WTC11 (cell line): ENCODE data around the gene SELENOH. TPM values are rescaled to one million over a fixed set of nuclear protein-coding genes. Genes with fewer than 3 reads are reported as not detected.

Source experiments
- ATAC-seq: fragments of 200-7000 bp; cut with Tn5 transposase; 2 replicates; pipeline ENCODE4 v1.10.0; 2021; ENCODE audit warnings: mild to moderate bottlenecking, moderate library complexity
- CTCF ChIA-PET: fragments of 300-600 bp; sonication (Branson Sonifier 250); formaldehyde crosslinking; loops from one replicate; lab custom pipeline; 2021; ENCODE audit warnings: antibody characterized with exemption; lab: Charles Lee
- POLR2A ChIA-PET: fragments of 350-600 bp; sonication (Branson Sonifier 250); formaldehyde crosslinking; loops from one replicate; lab custom pipeline; 2021; ENCODE audit warnings: antibody characterized with exemption; lab: Charles Lee
- DNase-seq: peaks from one replicate; pipeline ENCODE4 v3.0.0; 2021; ENCODE audit warnings: low spot score
- H3K27ac Mint-ChIP-seq: 2 replicates; pipeline ENCODE4 v1.8.0; 2021; ENCODE audit warnings: mixed read lengths
- H3K27me3 Mint-ChIP-seq: 2 replicates; pipeline ENCODE4 v1.8.0; 2021; ENCODE audit warnings: low read depth, mild to moderate bottlenecking, moderate library complexity, mixed read lengths
- H3K36me3 Mint-ChIP-seq: 2 replicates; pipeline ENCODE4 v1.8.0; 2021; ENCODE audit warnings: mixed read lengths
- H3K4me1 Mint-ChIP-seq: 2 replicates; pipeline ENCODE4 v1.8.0; 2022; ENCODE audit warnings: mixed read lengths
- H3K4me3 Mint-ChIP-seq: 2 replicates; pipeline ENCODE4 v1.8.0; 2021; ENCODE audit warnings: mild to moderate bottlenecking, moderate library complexity, mixed read lengths
- H3K9me3 Mint-ChIP-seq: 2 replicates; pipeline ENCODE4 v1.8.0; 2021; ENCODE audit warnings: mixed read lengths
- FOXP4 ChIP-seq: sonication (generic); formaldehyde crosslinking; IDR thresholded peaks from 2 replicates; pipeline ENCODE4 v1.8.0; 2022; ENCODE audit warnings: mild to moderate bottlenecking, missing genetic modification reagents
- JUN ChIP-seq: sonication (generic); formaldehyde crosslinking; IDR thresholded peaks from 2 replicates; pipeline ENCODE4 v1.8.0; 2023; ENCODE audit warnings: mild to moderate bottlenecking, missing genetic modification reagents
- NFYB ChIP-seq: sonication (generic); formaldehyde crosslinking; conservative IDR thresholded peaks from 2 replicates; pipeline ENCODE4 v1.8.0; 2022; ENCODE audit warnings: low read depth, missing genetic modification reagents
- TEAD1 ChIP-seq: sonication (generic); formaldehyde crosslinking; IDR thresholded peaks from 2 replicates; pipeline ENCODE4 v1.8.0; 2022; ENCODE audit warnings: mild to moderate bottlenecking, missing genetic modification reagents
- TEAD4 ChIP-seq: sonication (generic); formaldehyde crosslinking; IDR thresholded peaks from 2 replicates; pipeline ENCODE4 v1.8.0; 2022; ENCODE audit warnings: mild to moderate bottlenecking, missing genetic modification reagents
- ZBTB21 ChIP-seq: sonication (generic); formaldehyde crosslinking; IDR thresholded peaks from 2 replicates; pipeline ENCODE4 v1.8.1; 2023; ENCODE audit warnings: mild to moderate bottlenecking, missing genetic modification reagents, borderline replicate concordance
- ZBTB43 ChIP-seq: sonication (generic); formaldehyde crosslinking; IDR thresholded peaks from 2 replicates; pipeline ENCODE4 v1.8.1; 2023; ENCODE audit warnings: mild to moderate bottlenecking, missing genetic modification reagents
- ZNF416 ChIP-seq: fragments of 250-450 bp; sonication (Bioruptor Pico); IDR thresholded peaks from 2 replicates; pipeline ENCODE4 v1.9.0; 2021; ENCODE audit warnings: mild to moderate bottlenecking, inconsistent platforms
- total RNA-seq: library from RNA; stranded (reverse); gene quantifications from 3 replicates; pipeline ENCODE4 v1.2.3, GENCODE V29; 2021
- TF ChIP-seq, protein P1 (sequence below): fragments of 250-450 bp; sonication (Bioruptor Pico); IDR thresholded peaks from 2 replicates; pipeline ENCODE4 v1.9.0; 2021; ENCODE audit warnings: mild to moderate bottlenecking, borderline replicate concordance
- TF ChIP-seq, protein P2 (sequence below): fragments of 250-450 bp; sonication (Bioruptor Pico); IDR thresholded peaks from 2 replicates; pipeline ENCODE4 v2.1.2; 2022; ENCODE audit warnings: mild to moderate bottlenecking, moderate library complexity

The SELENOH gene
- total RNA-seq, 1 experiment from 2014 or later: 251 TPM

DNA sequence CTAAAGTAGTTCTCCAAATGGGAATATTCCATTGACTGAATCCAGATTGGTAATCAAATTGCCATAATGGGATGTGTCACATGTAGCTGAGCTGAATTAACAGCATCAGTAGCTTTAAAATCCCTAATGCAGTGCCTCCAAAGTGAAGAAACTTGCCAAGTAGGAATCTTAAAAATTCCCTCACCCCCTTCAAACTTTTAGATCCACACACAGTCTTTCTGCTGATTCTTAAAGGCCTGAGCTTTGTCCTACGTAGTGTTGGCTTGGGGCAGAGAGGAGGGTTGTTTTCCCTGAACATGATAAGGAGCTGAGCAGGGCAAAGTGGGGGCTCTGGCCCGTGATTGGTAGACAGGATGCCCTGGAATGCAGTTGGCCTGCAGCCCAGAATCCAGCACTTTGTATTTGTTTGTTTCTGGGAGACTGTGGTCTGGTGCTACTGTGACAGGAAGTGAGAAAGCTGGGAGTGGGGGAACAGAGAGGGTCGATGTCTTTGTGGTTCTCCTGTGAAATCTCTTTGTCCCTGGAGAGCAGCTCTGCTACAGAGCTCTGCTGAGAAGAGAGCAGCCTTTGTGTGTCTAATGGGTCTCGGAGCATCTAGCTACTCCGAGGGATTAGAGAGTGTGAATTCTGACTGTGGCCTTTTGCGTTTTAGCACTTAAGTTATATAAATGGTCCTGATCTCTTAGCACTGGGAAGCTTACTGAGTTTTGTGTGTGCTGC lies 37.2 kb downstream of the SELENOH start:
- H3K4me3 Mint-ChIP-seq: peak overlapping the region; percentile 51
- POLR2A ChIA-PET: interaction anchor here (0.5 to 9.0 kb wide), 17 partner anchors 9 to 306 kb away, joined by 3 to 188 read pairs (median 5); partner anchors contain the start of genes BTBD18, CTNND1, MED19 and SELENOH

More for the DNA sequence above, 37.2 kb downstream of the SELENOH start:
- DNase-seq (peak; percentile 80), ATAC-seq (peak; percentile 77)
- no peaks in the 10 kb centered on the region; the same call in 1 of the 2 replicates for H3K36me3 Mint-ChIP-seq
- no peaks in the 10 kb centered on the region for H3K27me3 Mint-ChIP-seq
- H3K4me1 Mint-ChIP-seq: peaks cover 91% of the 10 kb centered on the region
- H3K9me3 Mint-ChIP-seq: no peaks in the 10 kb centered on the region
- H3K27ac Mint-ChIP-seq: peak overlapping the region; percentile 99
- CTCF ChIA-PET: interaction anchor here (0.8 to 4.7 kb wide), 14 partner anchors 10 to 746 kb away, joined by 3 to 61 read pairs (median 4); partner anchors contain the start of genes BTBD18 and CTNND1
- TF ChIP-seq ZBTB21 (CRISPR knock-in tag) (no peak), FOXP4 (CRISPR knock-in tag) (no peak), ZBTB43 (CRISPR knock-in tag) (no peak), ZNF416 (CRISPR knock-in tag) (no peak), TEAD4 (peak; percentile 87), TEAD1 (peak; percentile 73; the same call in 1 of the 2 replicates), NFYB (CRISPR knock-in tag) (peak; percentile 62), JUN (no peak)
- TF ChIP-seq, protein P1, sequence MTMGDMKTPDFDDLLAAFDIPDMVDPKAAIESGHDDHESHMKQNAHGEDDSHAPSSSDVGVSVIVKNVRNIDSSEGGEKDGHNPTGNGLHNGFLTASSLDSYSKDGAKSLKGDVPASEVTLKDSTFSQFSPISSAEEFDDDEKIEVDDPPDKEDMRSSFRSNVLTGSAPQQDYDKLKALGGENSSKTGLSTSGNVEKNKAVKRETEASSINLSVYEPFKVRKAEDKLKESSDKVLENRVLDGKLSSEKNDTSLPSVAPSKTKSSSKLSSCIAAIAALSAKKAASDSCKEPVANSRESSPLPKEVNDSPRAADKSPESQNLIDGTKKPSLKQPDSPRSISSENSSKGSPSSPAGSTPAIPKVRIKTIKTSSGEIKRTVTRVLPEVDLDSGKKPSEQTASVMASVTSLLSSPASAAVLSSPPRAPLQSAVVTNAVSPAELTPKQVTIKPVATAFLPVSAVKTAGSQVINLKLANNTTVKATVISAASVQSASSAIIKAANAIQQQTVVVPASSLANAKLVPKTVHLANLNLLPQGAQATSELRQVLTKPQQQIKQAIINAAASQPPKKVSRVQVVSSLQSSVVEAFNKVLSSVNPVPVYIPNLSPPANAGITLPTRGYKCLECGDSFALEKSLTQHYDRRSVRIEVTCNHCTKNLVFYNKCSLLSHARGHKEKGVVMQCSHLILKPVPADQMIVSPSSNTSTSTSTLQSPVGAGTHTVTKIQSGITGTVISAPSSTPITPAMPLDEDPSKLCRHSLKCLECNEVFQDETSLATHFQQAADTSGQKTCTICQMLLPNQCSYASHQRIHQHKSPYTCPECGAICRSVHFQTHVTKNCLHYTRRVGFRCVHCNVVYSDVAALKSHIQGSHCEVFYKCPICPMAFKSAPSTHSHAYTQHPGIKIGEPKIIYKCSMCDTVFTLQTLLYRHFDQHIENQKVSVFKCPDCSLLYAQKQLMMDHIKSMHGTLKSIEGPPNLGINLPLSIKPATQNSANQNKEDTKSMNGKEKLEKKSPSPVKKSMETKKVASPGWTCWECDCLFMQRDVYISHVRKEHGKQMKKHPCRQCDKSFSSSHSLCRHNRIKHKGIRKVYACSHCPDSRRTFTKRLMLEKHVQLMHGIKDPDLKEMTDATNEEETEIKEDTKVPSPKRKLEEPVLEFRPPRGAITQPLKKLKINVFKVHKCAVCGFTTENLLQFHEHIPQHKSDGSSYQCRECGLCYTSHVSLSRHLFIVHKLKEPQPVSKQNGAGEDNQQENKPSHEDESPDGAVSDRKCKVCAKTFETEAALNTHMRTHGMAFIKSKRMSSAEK (CRISPR knock-in tag): 0 out of 2 replicates have a peak, but pooled peaks have one; percentile 31
- TF ChIP-seq, protein P2, sequence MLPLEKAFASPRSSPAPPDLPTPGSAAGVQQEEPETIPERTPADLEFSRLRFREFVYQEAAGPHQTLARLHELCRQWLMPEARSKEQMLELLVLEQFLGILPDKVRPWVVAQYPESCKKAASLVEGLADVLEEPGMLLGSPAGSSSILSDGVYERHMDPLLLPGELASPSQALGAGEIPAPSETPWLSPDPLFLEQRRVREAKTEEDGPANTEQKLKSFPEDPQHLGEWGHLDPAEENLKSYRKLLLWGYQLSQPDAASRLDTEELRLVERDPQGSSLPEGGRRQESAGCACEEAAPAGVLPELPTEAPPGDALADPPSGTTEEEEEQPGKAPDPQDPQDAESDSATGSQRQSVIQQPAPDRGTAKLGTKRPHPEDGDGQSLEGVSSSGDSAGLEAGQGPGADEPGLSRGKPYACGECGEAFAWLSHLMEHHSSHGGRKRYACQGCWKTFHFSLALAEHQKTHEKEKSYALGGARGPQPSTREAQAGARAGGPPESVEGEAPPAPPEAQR (CRISPR knock-in tag): no peak
